ENCODE data around the gene MALRD1.

DNA sequence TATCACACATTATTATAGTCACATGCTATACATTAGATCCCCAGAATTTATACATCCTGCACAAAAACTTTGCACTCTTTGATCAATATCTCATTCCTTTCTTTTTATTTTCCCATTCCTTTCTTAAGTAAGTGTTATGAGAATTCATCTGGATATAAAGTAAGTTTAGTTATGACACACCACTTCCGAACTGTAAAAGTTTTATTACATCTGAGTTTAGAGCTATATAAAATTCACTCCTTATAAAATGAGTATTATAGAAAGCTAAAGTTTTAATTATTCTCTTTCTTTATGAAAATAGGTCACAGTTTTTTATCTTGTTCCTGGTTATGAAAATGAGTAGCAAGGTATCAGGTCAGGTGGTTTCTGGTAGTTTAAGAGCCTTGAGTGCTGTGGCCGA lies 683.0 kb downstream of the MALRD1 start:
- TF ChIP-seq, protein P1, sequence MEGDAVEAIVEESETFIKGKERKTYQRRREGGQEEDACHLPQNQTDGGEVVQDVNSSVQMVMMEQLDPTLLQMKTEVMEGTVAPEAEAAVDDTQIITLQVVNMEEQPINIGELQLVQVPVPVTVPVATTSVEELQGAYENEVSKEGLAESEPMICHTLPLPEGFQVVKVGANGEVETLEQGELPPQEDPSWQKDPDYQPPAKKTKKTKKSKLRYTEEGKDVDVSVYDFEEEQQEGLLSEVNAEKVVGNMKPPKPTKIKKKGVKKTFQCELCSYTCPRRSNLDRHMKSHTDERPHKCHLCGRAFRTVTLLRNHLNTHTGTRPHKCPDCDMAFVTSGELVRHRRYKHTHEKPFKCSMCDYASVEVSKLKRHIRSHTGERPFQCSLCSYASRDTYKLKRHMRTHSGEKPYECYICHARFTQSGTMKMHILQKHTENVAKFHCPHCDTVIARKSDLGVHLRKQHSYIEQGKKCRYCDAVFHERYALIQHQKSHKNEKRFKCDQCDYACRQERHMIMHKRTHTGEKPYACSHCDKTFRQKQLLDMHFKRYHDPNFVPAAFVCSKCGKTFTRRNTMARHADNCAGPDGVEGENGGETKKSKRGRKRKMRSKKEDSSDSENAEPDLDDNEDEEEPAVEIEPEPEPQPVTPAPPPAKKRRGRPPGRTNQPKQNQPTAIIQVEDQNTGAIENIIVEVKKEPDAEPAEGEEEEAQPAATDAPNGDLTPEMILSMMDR (IDR thresholded peaks at IDR 0.05): no peak
- TF ChIP-seq POLR2A (IDR thresholded peaks at IDR 0.05): no peak

All from thyroid gland (tissue), 4 donors.